ENCODE results near the gene SLC37A3.

SLC37A3 gene

GRCh38 chr7:140400381-140400780, 2.1 kb upstream of the SLC37A3 start:
- DNase-seq: no peak

- no peak for DNase-seq
Measured at GRCh38 chr7:140398821-140399220, 491 bp upstream of the SLC37A3 start.

- no peak for DNase-seq
Measured at GRCh38 chr7:140393756-140394306, 4.5 kb downstream of the SLC37A3 start.

- DNase-seq: no peak
Measured at GRCh38 chr7:140391634-140392033, 6.7 kb downstream of the SLC37A3 start.

- no peak for DNase-seq
Measured at GRCh38 chr7:140390466-140391190, 7.7 kb downstream of the SLC37A3 start.

- DNase-seq: no peak
Measured at GRCh38 chr7:140390034-140390433, 8.3 kb downstream of the SLC37A3 start.

- DNase-seq: no peak
Measured at GRCh38 chr7:140389445-140389844, 8.9 kb downstream of the SLC37A3 start.

GRCh38 chr7:140384894-140385545, 13.3 kb downstream of the SLC37A3 start:
- no peak for DNase-seq

- DNase-seq: no peak
Measured at GRCh38 chr7:140383954-140384713, 14.2 kb downstream of the SLC37A3 start.

- no peak for DNase-seq
Measured at GRCh38 chr7:140375892-140376730, 22.2 kb downstream of the SLC37A3 start.

- DNase-seq: no peak
Measured at GRCh38 chr7:140375323-140375722, 23.0 kb downstream of the SLC37A3 start.

- no peak for DNase-seq
Measured at GRCh38 chr7:140369294-140369693, 29.0 kb downstream of the SLC37A3 start.

- no peak for DNase-seq
Measured at GRCh38 chr7:140367528-140367927, 30.8 kb downstream of the SLC37A3 start.

- no peak for DNase-seq
Measured at GRCh38 chr7:140364819-140365218, 33.5 kb downstream of the SLC37A3 start.

GRCh38 chr7:140360697-140361229, 37.6 kb downstream of the SLC37A3 start:
- DNase-seq: no peak

- no peak for DNase-seq
Measured at GRCh38 chr7:140358412-140359051, 39.8 kb downstream of the SLC37A3 start.

- no peak for DNase-seq
Measured at GRCh38 chr7:140358024-140358411, 40.3 kb downstream of the SLC37A3 start.

GRCh38 chr7:140350056-140350455, 48.3 kb downstream of the SLC37A3 start:
- no peak for DNase-seq

- no peak for DNase-seq
Measured at GRCh38 chr7:140349144-140349771, 49.1 kb downstream of the SLC37A3 start.

- DNase-seq: no peak
Measured at GRCh38 chr7:140348161-140348849, 50.0 kb downstream of the SLC37A3 start.

GRCh38 chr7:140347218-140347617, 51.1 kb downstream of the SLC37A3 start:
- DNase-seq: no peak

Measured in T-helper 9 cell (primary cell).